K562 (cell line): ENCODE data around the gene GCSH. TPM values are rescaled to one million over a fixed set of nuclear protein-coding genes. Genes with fewer than 3 reads are reported as not detected.

Source experiments
- ARID3A ChIP-seq: IDR thresholded peaks from 2 replicates; pipeline ENCODE4 v1.6.1; 2012; ENCODE audit warnings: low read depth, low read length, improper control_type of control experiment, borderline replicate concordance
- DDX20 ChIP-seq: fragments of 450-650 bp; IDR thresholded peaks from 2 replicates; pipeline ENCODE4 v1.6.1; 2016; ENCODE audit warnings: missing genetic modification characterization, low read depth, mild to moderate bottlenecking, missing compliant biosample characterization, moderate library complexity
- E4F1 ChIP-seq: fragments of 250-450 bp; sonication (Bioruptor Pico); IDR thresholded peaks from 2 replicates; pipeline ENCODE4 v1.5.0; 2021; ENCODE audit warnings: mild to moderate bottlenecking, borderline replicate concordance
- HDAC2 ChIP-seq: fragments of 450-650 bp; IDR thresholded peaks from 2 replicates; pipeline ENCODE4 v1.6.1; 2016; ENCODE audit warnings: mild to moderate bottlenecking
- HDGF ChIP-seq: fragments of 450-650 bp; IDR thresholded peaks from 2 replicates; pipeline ENCODE4 v1.6.1; 2016
- MCM7 ChIP-seq, 2 experiments: fragments of 450-650 bp; IDR thresholded peaks; 2 replicates each; pipeline ENCODE4 v1.6.1; 2016 to 2018
- NFE2 ChIP-seq: IDR thresholded peaks from 2 replicates; pipeline ENCODE4 v1.6.1; 2014; ENCODE audit warnings: antibody characterized with exemption, low read depth
- NR4A1 ChIP-seq, 2 experiments: fragments of 250-450 bp in 1 of 2; fragments of 450-650 bp in 1 of 2; sonication (Bioruptor Pico) in 1 of 2; IDR thresholded peaks; 2 replicates each; pipeline versions ENCODE4 v1.4.0 to v1.6.1; 2016 to 2020; ENCODE audit warnings: mild to moderate bottlenecking in 2 of 2, missing compliant biosample characterization in 1 of 2, missing genetic modification characterization in 1 of 2, moderate library complexity in 1 of 2
- NRF1 ChIP-seq, 2 experiments: fragments of 450-650 bp; IDR thresholded peaks in 1 of 2; conservative IDR thresholded peaks in 1 of 2; 2 replicates each; pipeline ENCODE4 v1.6.1; 2014; ENCODE audit warnings: mild to moderate bottlenecking in 2 of 2
- REST ChIP-seq, 2 experiments: fragments of 450-650 bp; formaldehyde crosslinking in 1 of 2; IDR thresholded peaks; 2 replicates each; pipeline versions ENCODE4 v1.4.0 to v1.6.1; 2014 to 2020; ENCODE audit warnings: mild to moderate bottlenecking in 2 of 2, borderline replicate concordance in 1 of 2, low read depth in 1 of 2
- TFE3 ChIP-seq: fragments of 450-650 bp; formaldehyde crosslinking; IDR thresholded peaks from 2 replicates; pipeline ENCODE4 v1.4.0; 2020; ENCODE audit warnings: mild to moderate bottlenecking, mixed read lengths
- ZKSCAN8 ChIP-seq: fragments of 200-800 bp; sonication (Bioruptor generic); IDR thresholded peaks from 2 replicates; pipeline ENCODE4 v1.6.1; 2016; ENCODE audit warnings: missing genetic modification characterization, missing compliant biosample characterization
- ZNF41 ChIP-seq: fragments of 250-450 bp; sonication (Bioruptor Pico); conservative IDR thresholded peaks from 2 replicates; pipeline ENCODE4 v1.4.0; 2020; ENCODE audit warnings: mild to moderate bottlenecking
- polyA plus RNA-seq, 8 experiments: library from polyadenylated mRNA; depleted of rRNA in 4 of 8; stranded (reverse) in 5 of 8; unstranded in 3 of 8; fragments of >200 nt; fragmentation: Nextera tagmentation in 2 of 8; fragmentation: Illumina TruSeq in 1 of 8; extraction: Ambion mirVana in 2 of 8; extraction: Trizol in 1 of 8; gene quantifications; 2 replicates each; pipeline versions ENCODE4 v1.2.1 to v1.2.3, GENCODE V29; 2011 to 2014; ENCODE audit warnings: inconsistent platforms in 1 of 8, missing spikeins in 1 of 8
- total RNA-seq, 7 experiments: library from RNA; depleted of rRNA in 6 of 7; stranded (reverse); fragments of >200 nt in 6 of 7; fragmentation: Illumina TruSeq in 2 of 7; extraction: Trizol in 2 of 7; gene quantifications; 2 replicates each; pipeline versions ENCODE4 v1.2.1 to v1.2.3, GENCODE V29; 2011 to 2021; ENCODE audit warnings: low replicate concordance in 1 of 7

The GCSH gene
- total and polyA plus RNA-seq, 9 of the 15 experiments (the other 6 are each of a cell fraction or from before 2014, with no cell fraction given): 35.0 to 121 (median 89.0) TPM

GRCh38 chr16:81097230-81097629, 1.0 kb upstream of the GCSH start (continued):
- no peak for TF ChIP-seq REST (IDR thresholded peaks at IDR 0.05; ENCODE audit: borderline replicate concordance)
- no peak for TF ChIP-seq REST (CRISPR knock-in tag; IDR thresholded peaks at IDR 0.05; ENCODE audit: low read depth)
- no peak for TF ChIP-seq E4F1
- no peak for TF ChIP-seq TFE3 (CRISPR knock-in tag)
- TF ChIP-seq ZNF41 (CRISPR knock-in tag): 0 out of 2 replicates have a peak, but pooled peaks have one; percentile 8
- no peak for TF ChIP-seq NRF1 (conservative IDR thresholded peaks at IDR 0.05 in 1 of 2, IDR thresholded peaks at IDR 0.05 in 1 of 2)
- TF ChIP-seq MCM7 (IDR thresholded peaks at IDR 0.05): no peak
- TF ChIP-seq DDX20 (tag): no peak
- TF ChIP-seq HDGF: no peak
- no peak for TF ChIP-seq NR4A1 (CRISPR knock-in tag; IDR thresholded peaks at IDR 0.05)
- TF ChIP-seq NR4A1 (tag; IDR thresholded peaks at IDR 0.05): no peak
- TF ChIP-seq ZKSCAN8 (CRISPR knock-in tag): 0 out of 2 replicates have a peak, but pooled peaks have one; percentile 15
- peak; percentile 87 for TF ChIP-seq NFE2
- no peak for TF ChIP-seq HDAC2
- TF ChIP-seq ARID3A: no peak
